Lung (tissue), 12 donors: ENCODE results near the gene TPRN. TPM values are rescaled to one million over a fixed set of nuclear protein-coding genes. Genes with fewer than 3 reads are reported as not detected.

ENCODE experiments used
- ATAC-seq: fragments of 200-7000 bp; cut with Tn5 transposase; one replicate; pipeline ENCODE4 v1.9.1; 2020; ENCODE audit warnings: moderate number of reproducible peaks; ENCODE audit not compliant: insufficient read depth, low FRiP score
- DNase-seq, 3 donors: peaks; one replicate each; pipeline ENCODE4 v3.0.0-alpha.2; 2013 to 2017
- H3K27ac ChIP-seq, 2 donors: one replicate each; pipeline ENCODE4 v1.5.1; 2013; ENCODE audit warnings: mild to moderate bottlenecking in 2 of 2, moderate library complexity in 2 of 2, control low read depth in 1 of 2, inconsistent platforms in 1 of 2, low read depth in 1 of 2, low read length in 1 of 2
- H3K27me3 ChIP-seq, 3 donors: one replicate each; pipeline ENCODE4 v1.5.1; 2013; ENCODE audit warnings: low read length in 2 of 3; ENCODE audit not compliant: control insufficient read depth in 3 of 3, insufficient read depth in 3 of 3
- H3K36me3 ChIP-seq, 4 donors: one replicate each; pipeline ENCODE4 v1.5.1; 2013; ENCODE audit warnings: low read length in 4 of 4, mild to moderate bottlenecking in 1 of 4, moderate library complexity in 1 of 4; ENCODE audit not compliant: control insufficient read depth in 4 of 4, insufficient read depth in 4 of 4
- H3K4me1 ChIP-seq, 5 donors: one replicate each; pipeline ENCODE4 v1.5.1; 2013; ENCODE audit warnings: low read length in 5 of 5, mild to moderate bottlenecking in 2 of 5, moderate library complexity in 1 of 5; ENCODE audit not compliant: control insufficient read depth in 5 of 5, insufficient read depth in 5 of 5
- H3K4me3 ChIP-seq: one replicate; pipeline ENCODE4 v1.5.1; 2013; ENCODE audit warnings: mild to moderate bottlenecking, control low read depth, moderate library complexity
- H3K9ac ChIP-seq, 2 donors: one replicate each; pipeline ENCODE4 v1.5.1; 2013; ENCODE audit warnings: low read length in 2 of 2, control low read depth in 1 of 2; ENCODE audit not compliant: insufficient read depth in 1 of 2
- H3K9me3 ChIP-seq, 4 donors: one replicate each; pipeline ENCODE4 v1.5.1; 2013; ENCODE audit warnings: low read length in 3 of 4, mild to moderate bottlenecking in 1 of 4, moderate library complexity in 1 of 4; ENCODE audit not compliant: control insufficient read depth in 4 of 4, insufficient read depth in 3 of 4
- WGBS, 2 donors: extraction: QIAGEN DNeasy Blood & Tissue Kit; methylation state at CpG; one replicate each; pipeline ENCODE4 v1.1.7; 2013; 5-methylcytosine and 5-hydroxymethylcytosine counted together
- polyA plus RNA-seq, 2 donors: library from polyadenylated mRNA; stranded (reverse); fragments of 200-250 nt; gene quantifications; one replicate each; pipeline ENCODE4 v1.2.1, GENCODE V29; 2013
- total RNA-seq, 2 donors: library from RNA; depleted of rRNA in 1 of 2; stranded (reverse); fragments of >200 nt in 1 of 2; gene quantifications; one replicate each; pipeline ENCODE4 v1.2.1, GENCODE V29; 2014 to 2021
- TF ChIP-seq, protein P1 (sequence below): IDR thresholded peaks from 2 replicates; pipeline ENCODE4 v1.5.1; 2012; ENCODE audit warnings: mild to moderate bottlenecking; ENCODE audit errors: control extremely low read depth, extremely low read depth
- donor health status: control.
- donor health status: control.
- donor health status: Bipolar disorder and iron deficiency.
- donor health status: healthy.
- donor health status: DM: yes; HTN: yes; CAD: no.

TPRN gene
- total and polyA plus RNA-seq, 4 donors, result 8.9 to 30.6 (median 15.5) TPM

DNA sequence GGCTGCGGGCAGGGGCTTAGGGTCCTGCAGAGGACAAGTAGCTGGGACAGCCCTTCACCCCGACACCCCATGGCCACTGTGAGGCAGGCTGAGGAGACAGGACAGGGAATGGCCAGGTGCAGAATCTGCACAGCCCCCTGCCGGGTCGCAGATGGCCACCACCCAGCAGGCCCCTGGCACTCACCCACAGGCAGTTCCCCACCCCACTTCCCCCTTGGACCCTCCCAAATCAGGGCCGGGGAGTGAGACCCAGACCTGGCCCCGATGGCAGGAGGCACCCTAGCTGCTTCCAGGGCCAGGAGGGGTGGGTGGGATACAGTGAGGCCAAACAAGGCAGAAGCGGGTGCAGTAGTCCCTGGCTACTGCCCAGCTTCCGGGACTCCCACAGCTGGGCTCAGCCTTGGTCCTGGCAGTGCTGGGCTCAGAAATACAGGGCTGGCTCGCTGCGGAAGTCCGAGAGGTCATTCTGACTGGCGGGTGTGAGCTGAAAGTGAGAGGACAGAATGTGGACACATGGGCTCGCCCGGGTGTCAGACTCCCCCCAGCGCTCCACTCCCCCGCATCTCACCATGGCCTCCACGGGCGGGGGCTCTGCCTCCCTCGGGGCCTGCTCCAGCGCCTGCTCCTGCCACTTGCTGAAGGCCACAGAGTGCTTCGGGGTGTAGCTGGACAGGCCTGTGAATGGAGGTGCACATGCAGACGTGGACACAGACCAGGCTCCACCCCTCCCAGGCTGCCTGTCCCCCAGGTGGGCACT lies 8.7 kb downstream of the TPRN start:
- DNase-seq, result no peak
- TF ChIP-seq, protein P1, sequence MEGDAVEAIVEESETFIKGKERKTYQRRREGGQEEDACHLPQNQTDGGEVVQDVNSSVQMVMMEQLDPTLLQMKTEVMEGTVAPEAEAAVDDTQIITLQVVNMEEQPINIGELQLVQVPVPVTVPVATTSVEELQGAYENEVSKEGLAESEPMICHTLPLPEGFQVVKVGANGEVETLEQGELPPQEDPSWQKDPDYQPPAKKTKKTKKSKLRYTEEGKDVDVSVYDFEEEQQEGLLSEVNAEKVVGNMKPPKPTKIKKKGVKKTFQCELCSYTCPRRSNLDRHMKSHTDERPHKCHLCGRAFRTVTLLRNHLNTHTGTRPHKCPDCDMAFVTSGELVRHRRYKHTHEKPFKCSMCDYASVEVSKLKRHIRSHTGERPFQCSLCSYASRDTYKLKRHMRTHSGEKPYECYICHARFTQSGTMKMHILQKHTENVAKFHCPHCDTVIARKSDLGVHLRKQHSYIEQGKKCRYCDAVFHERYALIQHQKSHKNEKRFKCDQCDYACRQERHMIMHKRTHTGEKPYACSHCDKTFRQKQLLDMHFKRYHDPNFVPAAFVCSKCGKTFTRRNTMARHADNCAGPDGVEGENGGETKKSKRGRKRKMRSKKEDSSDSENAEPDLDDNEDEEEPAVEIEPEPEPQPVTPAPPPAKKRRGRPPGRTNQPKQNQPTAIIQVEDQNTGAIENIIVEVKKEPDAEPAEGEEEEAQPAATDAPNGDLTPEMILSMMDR, result no peak
- no peak overlapping the region for H3K27ac ChIP-seq
- H3K9me3 ChIP-seq, result no peaks in the 10 kb centered on the region
- peaks cover 14 to 28% (median 16%) of the 10 kb centered on the region in 5 donors for H3K4me1 ChIP-seq
- no peak for ATAC-seq
- no peak overlapping the region for H3K9ac ChIP-seq
- H3K36me3 ChIP-seq, result peaks cover 0 to 19% (median 4%) of the 10 kb centered on the region in 4 donors
- H3K4me3 ChIP-seq, result no peak overlapping the region
- no peaks in the 10 kb centered on the region for H3K27me3 ChIP-seq
- WGBS, 2 donors, result 90 to 93% methylated on average over 22 of the region's 22 CpGs

DNA sequence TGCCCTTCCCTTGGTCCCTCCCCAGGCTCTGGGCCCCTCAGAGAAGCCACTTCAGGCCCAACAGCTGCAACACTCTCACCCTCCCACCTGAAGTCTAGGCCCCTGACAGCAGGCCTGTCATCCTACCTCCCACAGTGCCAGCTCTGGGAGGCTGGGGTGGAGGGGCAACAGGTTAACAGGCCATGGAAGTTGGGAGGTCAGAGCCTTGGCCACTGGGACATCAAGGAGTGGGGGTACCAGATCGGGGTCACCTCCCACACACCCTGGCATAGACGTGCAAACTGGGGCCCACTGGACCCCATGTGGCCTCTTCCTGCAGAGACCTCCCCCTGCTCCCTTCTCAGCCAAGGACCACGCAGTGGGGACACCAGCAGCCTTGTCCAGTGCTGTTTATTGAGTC lies 9.3 kb downstream of the TPRN start:
- Histone ChIP-seq H3K27ac (no peak overlapping the region), H3K27me3 (no peaks in the 10 kb centered on the region), H3K36me3 (peaks cover 0 to 24% (median 5%) of the 10 kb centered on the region in 4 donors), H3K9ac (no peak overlapping the region), H3K4me3 (no peak overlapping the region), H3K9me3 (no peaks in the 10 kb centered on the region), H3K4me1 (peaks cover 14 to 34% (median 20%) of the 10 kb centered on the region in 5 donors)
- ATAC-seq (no peak), DNase-seq (no peak)
- 85 to 87% methylated on average over 3 of the region's 3 CpGs for WGBS, 2 donors
- TF ChIP-seq, protein P1, result no peak

DNA sequence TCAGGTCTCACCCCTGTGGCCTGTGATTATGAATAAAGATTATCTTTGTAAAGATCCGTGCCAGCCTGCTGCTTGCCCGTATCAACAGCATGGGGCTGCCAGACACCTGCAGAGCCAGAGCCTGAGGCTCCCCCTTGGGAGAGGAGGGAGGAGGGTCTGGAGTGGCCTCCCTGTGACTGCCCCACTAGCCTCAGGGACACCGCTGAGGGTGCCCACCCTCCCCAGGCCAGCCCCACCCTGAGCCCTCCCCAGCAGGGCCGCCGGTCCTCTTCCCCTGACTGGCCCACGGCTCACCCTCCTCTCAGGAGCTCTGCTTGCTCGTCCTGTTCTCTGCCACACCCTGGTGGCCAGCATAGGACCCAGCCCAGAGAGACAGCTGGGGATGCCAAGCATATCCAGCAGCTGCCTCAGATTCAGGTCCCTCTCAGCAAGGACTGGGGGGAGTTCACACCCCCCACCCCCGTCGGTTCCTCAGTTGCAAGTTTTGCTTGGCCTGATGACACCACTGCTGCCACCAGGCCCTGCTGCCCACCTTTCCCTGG lies 10.2 kb downstream of the TPRN start:
- Histone ChIP-seq H3K27me3 (no peaks in the 10 kb centered on the region), H3K27ac (peak overlapping the region in 1 of 2 donors; percentile 95), H3K4me1 (peaks cover 14 to 42% (median 20%) of the 10 kb centered on the region in 5 donors), H3K9me3 (no peaks in the 10 kb centered on the region), H3K36me3 (peaks cover 0 to 31% (median 7%) of the 10 kb centered on the region in 4 donors), H3K9ac (no peak overlapping the region), H3K4me3 (no peak overlapping the region)
- 81 to 93% methylated on average over 7 to 9 of the region's 9 CpGs for WGBS, 2 donors
- no peak for ATAC-seq
- no peak for DNase-seq
- TF ChIP-seq, protein P1, result no peak
